NCI-H460 (cell line): ENCODE results near the gene KCNT2. TPM values are rescaled to one million over a fixed set of nuclear protein-coding genes. Genes with fewer than 3 reads are reported as not detected.
"Not testable (repeated sequence)": the region's sequence is repeated elsewhere in the genome, so short reads cannot be mapped to it uniquely, and the experiment has no call there.

Source experiments
- DNase-seq: peaks from one replicate; pipeline ENCODE4 v3.0.0-alpha.2; 2016; ENCODE audit warnings: low read depth; ENCODE audit errors: extremely low read depth
- total RNA-seq: library from RNA; depleted of rRNA; stranded (reverse); fragments of >200 nt; shearing (Covaris generic); gene quantifications from 2 replicates; pipeline ENCODE4 v1.2.3, GENCODE V29; 2014

The KCNT2 gene
- total RNA-seq, 1 experiment from 2014 or later: 4.1 TPM

DNA sequence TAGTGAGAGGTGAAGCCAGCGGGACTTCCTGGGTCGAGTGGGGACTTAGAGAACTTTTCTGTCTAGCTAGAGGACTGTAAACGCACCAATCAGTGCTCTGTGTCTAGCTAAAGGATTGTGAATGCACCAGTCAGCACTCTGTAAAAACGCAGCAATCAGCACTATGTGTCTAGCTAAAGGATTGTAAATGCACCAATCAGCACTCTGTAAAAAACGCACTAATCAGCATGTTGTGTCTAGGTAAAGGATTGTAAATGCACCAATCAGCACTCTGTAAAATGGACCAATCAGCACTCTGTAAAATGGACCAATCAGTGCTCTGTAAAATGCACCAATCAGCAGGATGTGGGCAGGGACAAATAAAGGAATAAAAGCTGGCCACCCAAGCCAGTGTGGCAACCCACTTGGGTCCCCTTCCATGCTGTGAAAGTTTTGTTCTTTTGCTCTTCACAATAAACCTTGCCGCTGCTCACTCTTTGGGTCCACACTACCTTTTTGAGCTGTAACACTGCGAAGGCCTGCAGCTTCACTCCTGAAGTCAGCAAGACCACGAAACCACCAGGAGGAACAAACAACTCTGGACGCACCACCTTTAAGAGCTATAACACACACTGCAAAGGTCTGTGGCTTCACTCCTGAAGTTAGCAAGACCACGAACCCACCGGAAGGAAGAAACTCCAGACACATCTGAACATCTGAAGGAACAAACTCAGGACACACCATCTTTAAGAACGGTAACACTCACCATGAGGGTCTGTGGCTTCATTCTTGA, 85.5 kb downstream of the KCNT2 start:
- not testable (repeated sequence) for DNase-seq

DNA sequence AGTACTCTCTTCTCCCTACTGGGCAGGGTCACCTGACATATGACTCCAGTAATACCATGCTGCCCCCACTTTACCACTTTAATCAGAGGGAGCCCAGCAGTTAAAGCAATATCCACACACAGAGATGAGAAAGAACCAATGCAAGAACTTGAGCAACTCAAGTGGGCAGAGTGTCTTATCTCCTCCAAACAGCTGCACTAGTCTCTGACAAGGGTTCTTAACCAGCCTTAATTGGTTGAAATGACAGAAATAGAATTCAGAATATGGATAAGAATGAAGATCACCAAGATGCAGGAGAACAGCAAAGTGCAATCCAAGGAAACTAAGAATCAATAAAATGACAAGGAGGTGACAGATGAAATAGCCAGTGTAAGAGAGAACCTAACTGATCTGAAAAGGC, 91.0 kb downstream of the KCNT2 start:
- no peak for DNase-seq

DNA sequence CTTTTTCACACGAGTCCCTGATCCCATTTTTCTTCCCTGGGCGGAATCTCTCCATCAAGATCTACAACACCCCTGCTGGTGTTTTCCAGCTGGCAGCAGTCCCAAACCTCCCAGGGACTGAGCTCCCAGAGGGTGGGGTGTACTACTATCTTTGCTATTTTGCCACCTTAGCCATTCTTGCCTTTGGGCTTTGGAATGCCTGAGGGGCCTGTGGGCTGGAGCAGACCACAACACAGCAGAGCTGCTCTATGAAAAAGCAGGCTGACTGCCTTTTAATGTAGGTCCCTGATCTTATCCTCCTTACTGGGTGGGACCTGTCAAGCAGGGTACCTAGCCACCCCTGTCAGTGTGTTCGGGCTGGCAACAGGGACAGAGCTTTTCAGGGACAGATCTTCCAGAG, 91.9 kb downstream of the KCNT2 start:
- DNase-seq: no peak

- DNase-seq: no peak
These were observed 92.3 kb downstream of the KCNT2 start for GRCh38 chr1:196515904-196516303.

- DNase-seq: no peak
These were observed 94.4 kb downstream of the KCNT2 start for GRCh38 chr1:196513821-196514220.

- no peak for DNase-seq
These were observed 97.8 kb downstream of the KCNT2 start for GRCh38 chr1:196510451-196510850.

DNA sequence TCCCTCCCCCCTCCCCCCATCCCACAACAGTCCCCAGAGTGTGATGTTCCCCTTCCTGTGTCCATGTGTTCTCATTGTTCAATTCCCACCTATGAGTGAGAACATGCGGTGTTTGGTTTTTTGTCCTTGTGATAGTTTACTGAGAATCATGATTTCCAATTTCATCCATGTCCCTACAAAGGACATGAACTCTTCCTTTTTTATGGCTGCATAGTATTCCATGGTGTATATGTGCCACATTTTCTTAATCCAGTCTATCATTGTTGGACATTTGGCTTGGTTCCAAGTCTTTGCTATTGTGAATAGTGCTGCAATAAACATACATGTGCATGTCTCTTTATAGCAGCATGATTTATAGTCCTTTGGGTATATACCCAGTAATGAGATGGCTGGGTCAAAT, 104.0 kb downstream of the KCNT2 start:
- not testable (repeated sequence) for DNase-seq

- DNase-seq: no peak
These were observed 105.8 kb downstream of the KCNT2 start for GRCh38 chr1:196502437-196502836.

- no peak for DNase-seq
These were observed 106.3 kb downstream of the KCNT2 start for GRCh38 chr1:196501760-196502428.

GRCh38 chr1:196497817-196498216, 110.4 kb downstream of the KCNT2 start:
- no peak for DNase-seq

DNA sequence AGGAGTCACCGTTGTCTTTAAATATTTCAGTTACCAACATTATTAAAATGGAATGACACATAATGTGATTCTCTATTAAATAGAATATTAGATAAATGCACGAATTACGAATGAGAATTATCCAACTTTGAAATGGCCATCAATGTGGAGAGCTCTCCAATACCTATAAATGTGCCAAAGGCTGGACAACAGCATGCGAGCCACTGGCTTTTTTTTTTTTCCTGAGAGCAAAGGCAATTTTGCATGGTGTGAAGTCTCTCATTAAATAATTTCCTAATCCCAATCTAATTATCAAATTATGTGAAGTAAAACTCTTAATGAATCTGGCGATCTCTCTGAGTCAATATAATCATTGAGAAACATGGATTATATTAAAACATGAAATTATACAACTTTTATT, 113.5 kb downstream of the KCNT2 start:
- no peak for DNase-seq

DNA sequence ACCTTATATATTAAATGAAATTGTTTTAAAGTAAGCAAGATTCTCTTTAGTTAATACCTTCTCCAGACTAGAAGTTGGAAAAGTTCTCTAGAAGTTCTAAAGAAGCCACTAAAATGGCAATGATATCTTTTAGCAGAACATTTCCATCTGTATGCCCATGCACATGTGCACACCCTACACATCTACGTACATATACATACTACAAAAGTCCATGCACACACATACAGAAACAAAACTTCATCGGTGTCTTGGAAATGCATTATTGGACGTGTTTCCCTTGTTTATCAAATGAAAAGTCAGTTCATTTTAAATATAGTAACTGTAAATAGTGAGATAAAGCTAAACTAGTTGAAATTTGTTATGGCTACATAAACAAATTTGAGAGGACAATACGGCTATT, 114.4 kb downstream of the KCNT2 start:
- DNase-seq: no peak

DNA sequence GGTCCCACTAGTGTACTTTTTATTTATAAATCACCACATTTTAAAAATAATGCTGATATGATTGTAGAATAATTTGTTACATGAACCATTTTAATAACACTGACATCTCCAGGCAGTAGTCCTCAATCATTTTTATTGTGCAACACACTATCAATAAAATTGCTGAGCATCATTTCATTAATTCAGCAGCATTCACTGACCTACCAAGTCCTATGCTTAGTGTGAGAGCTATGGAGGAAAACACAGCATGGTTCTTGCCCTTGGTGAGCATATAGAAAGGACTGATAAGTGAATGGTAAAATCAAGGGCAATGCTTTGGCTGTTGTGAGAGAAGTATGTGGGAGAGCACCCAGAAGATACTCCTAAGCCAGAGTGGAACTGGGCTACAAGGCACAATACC, 119.7 kb downstream of the KCNT2 start:
- DNase-seq: no peak

DNA sequence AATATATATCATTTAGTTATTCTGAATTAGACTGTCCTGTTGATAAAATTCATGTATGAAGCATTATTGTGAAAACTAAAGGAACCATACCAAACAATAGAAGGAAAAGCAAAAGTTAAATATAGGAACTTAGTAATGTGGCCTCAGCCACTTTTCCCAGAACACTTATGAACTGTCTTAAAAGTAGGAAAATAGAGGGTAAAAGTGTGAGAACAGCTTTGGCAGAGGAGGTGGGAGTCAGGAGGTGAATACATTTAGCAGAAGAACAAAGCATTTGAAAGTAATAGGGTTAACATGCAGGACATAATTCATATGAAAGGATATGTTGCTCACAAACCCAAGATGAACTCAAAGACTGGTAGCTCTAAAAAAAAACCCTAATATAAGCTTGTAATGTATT, 121.9 kb downstream of the KCNT2 start:
- DNase-seq: no peak

DNA sequence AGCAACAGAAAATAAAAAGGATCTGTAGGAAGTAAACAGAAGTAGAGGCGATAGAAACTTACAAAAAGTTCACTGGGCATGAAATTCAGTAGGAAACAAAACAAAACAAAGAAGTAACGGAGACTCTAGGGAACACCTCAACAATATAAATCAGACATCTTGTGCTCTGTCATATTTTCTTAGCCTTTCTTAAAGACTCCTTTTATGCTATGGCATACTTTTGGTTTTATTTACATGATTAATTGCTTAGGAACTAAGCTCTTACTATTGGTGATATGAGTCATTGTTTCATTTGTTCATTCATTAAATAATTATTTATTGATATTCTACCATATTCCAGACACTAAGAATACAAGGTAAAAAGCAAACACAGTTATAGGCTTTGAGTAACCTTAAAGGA, 126.6 kb downstream of the KCNT2 start:
- DNase-seq: no peak

DNA sequence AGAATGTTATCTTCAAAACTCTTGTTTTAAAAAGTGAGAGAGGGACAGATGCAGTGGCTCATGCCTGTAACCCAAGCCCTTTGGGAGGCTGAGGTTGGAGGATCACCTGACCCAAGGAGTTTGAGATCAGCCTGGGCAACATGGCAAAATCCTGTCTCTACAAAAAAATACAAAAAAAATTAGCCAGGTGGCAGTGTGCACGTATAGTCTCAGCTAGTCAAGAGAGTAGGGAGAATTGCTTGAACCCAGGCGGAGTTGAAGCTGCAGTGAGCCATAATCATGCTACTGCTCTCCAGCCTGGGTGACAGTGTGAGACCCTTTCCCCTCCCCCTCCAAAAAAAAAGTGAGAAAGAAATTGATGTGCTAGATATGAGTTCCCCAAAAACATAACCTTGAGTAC, 131.0 kb downstream of the KCNT2 start:
- DNase-seq: no peak

DNA sequence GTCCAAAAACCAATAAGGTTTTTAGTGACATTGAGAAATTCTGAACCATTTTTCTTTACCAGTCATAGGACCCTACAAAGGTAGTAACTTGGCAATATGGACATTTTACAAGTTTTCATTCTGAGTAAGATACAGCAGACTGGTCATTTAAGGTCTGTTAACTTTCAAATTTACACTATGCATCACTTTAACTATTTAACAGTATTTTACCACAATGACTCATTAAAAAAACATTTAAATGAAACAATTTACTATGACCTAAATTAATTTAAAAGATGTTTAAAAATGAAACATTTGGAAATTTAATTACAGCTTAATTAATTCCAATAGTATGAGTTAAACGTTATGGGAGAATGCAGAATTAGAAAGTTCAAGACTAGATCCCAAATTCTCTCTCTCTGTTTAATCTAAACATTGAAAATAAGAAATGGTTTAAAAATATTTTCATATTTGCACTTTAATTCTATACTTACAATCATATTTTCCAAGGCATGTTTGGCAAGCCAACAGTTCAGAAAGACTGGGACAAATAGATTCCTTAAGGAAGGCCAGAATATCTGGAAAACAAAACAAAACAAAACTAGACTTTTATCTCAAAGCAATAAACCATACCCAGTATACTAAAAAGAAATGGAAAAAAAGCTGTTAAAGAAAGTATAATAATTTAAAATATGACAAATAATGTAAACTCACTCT, 140.9 kb downstream of the KCNT2 start:
- no peak for DNase-seq

- no peak for DNase-seq
These were observed 141.6 kb downstream of the KCNT2 start for GRCh38 chr1:196466654-196467053.

- DNase-seq: no peak
These were observed 142.1 kb downstream of the KCNT2 start for GRCh38 chr1:196466166-196466565.

DNA sequence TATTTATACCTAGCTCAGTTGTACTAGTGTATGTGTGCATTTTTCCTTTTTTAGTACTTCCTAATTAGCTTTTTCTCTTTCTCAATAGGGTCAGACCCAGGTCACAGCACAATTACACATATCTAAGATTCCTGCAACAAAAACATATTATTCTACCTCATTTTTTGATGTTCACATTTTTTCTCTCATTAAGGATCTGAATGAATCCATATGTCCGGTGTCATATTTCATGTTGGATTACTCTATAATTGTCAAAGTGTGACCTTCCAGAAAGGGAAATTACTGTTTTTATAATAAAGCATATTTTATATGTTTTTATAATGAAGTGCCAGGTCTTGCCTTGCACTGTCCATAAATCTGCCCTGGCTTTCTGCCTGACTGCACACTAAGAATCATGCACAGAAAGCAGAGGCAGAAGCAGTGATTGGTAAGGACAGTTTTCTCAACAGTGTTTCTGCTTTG, 143.7 kb downstream of the KCNT2 start:
- no peak for DNase-seq

- no peak for DNase-seq
These were observed 146.2 kb downstream of the KCNT2 start for GRCh38 chr1:196462086-196462485.

DNA sequence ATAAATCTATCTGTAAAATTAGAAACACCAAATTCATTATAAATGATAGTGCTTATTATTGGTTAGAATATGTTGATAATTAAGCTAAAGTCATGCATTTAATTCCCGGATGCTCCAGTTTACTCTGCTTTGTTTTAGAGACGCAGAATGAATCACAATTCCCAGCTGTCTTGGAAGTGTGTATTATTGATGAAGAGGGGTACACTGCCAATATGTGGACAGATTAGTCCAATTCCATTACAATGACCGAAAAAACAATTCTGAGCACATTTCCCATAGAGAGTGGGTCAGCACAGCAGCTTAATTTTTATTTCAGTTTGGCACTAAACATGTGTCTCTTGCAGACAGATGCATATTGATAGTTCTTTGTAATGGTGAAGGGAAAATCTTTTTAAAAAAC, 146.7 kb downstream of the KCNT2 start:
- no peak for DNase-seq
